ENCODE data around the gene TMC8. TPM values are rescaled to one million over a fixed set of nuclear protein-coding genes. Genes with fewer than 3 reads are reported as not detected.
"Not testable (repeated sequence)": the region's sequence is repeated elsewhere in the genome, so short reads cannot be mapped to it uniquely, and the experiment has no call there.

The TMC8 gene
- polyA plus RNA-seq: 1 to 10 TPM; 4.6 to 5.9 (median 4.9) TPM

GRCh38 chr17:78130437-78131101, at the start of gene TMC8:
Gene TMC8 (plus strand): TSS chr17:78130771. CDS start chr17:78131589, 818 bp downstream.
- no peak within 1 kb of the TSS for H3K27ac ChIP-seq (ENCODE audit: low read depth, low read length)
- 40 to 77% (median 46%) methylated on average over 10 of the region's 10 CpGs for WGBS, 3 donors

- WGBS, 3 donors: 77 to 90% (median 80%) methylated on average over 3 of the region's 3 CpGs
- no peak overlapping the region for H3K27ac ChIP-seq (ENCODE audit: low read depth, low read length)
These were observed 49.0 kb upstream of the TMC8 start for GRCh38 chr17:78081551-78081950.

- 73 to 83% (median 81%) methylated on average over 5 of the region's 5 CpGs for WGBS, 3 donors
These were observed 48.2 kb upstream of the TMC8 start for GRCh38 chr17:78082355-78082872.

GRCh38 chr17:78082988-78083387, 47.6 kb upstream of the TMC8 start:
- WGBS, 3 donors: 87 to 93% (median 92%) methylated on average over 7 of the region's 7 CpGs
- no peak overlapping the region for H3K27ac ChIP-seq (ENCODE audit: low read depth, low read length)

More at GRCh38 chr17:78082355-78082872, 48.2 kb upstream of the TMC8 start:
- not testable (repeated sequence) for H3K27ac ChIP-seq (ENCODE audit: low read depth, low read length)

- 96 to 98% (median 97%) methylated on average over 13 of the region's 13 CpGs for WGBS, 3 donors
- no peak overlapping the region for H3K27ac ChIP-seq (ENCODE audit: low read depth, low read length)
These were observed 43.8 kb upstream of the TMC8 start for GRCh38 chr17:78086740-78087139.

GRCh38 chr17:78088529-78088928, 42.0 kb upstream of the TMC8 start:
- no peak overlapping the region for H3K27ac ChIP-seq (ENCODE audit: low read depth, low read length)
- WGBS, 3 donors: 79 to 95% (median 94%) methylated on average over 1 of the region's 1 CpG

- no peak overlapping the region for H3K27ac ChIP-seq (ENCODE audit: low read depth, low read length)
- 71 to 78% (median 72%) methylated on average over 7 of the region's 7 CpGs for WGBS, 3 donors
These were observed 40.8 kb upstream of the TMC8 start for GRCh38 chr17:78089576-78090281.

GRCh38 chr17:78092794-78093324, 37.7 kb upstream of the TMC8 start:
- WGBS, 3 donors: 86 to 91% (median 86%) methylated on average over 6 of the region's 6 CpGs
- no peak overlapping the region for H3K27ac ChIP-seq (ENCODE audit: low read depth, low read length)

GRCh38 chr17:78095035-78095434, 35.5 kb upstream of the TMC8 start:
- 96 to 98% (median 96%) methylated on average over 6 of the region's 6 CpGs for WGBS, 3 donors
- H3K27ac ChIP-seq (ENCODE audit: low read depth, low read length): no peak overlapping the region

GRCh38 chr17:78096093-78096492, 34.5 kb upstream of the TMC8 start:
- 92 to 93% (median 93%) methylated on average over 9 of the region's 9 CpGs for WGBS, 3 donors
- H3K27ac ChIP-seq (ENCODE audit: low read depth, low read length): no peak overlapping the region

- 69 to 84% (median 76%) methylated on average over 5 of the region's 5 CpGs for WGBS, 3 donors
- H3K27ac ChIP-seq (ENCODE audit: low read depth, low read length): no peak overlapping the region
These were observed 29.5 kb upstream of the TMC8 start for GRCh38 chr17:78101112-78101511.

- 90 to 97% (median 97%) methylated on average over 10 of the region's 10 CpGs for WGBS, 3 donors
These were observed 29.0 kb upstream of the TMC8 start for GRCh38 chr17:78101542-78101941.

GRCh38 chr17:78103311-78103710, 27.3 kb upstream of the TMC8 start:
- WGBS, 3 donors: 27 to 82% (median 78%) methylated on average over 4 of the region's 4 CpGs
- no peak overlapping the region for H3K27ac ChIP-seq (ENCODE audit: low read depth, low read length)

More at GRCh38 chr17:78101542-78101941, 29.0 kb upstream of the TMC8 start:
- no peak overlapping the region for H3K27ac ChIP-seq (ENCODE audit: low read depth, low read length)

GRCh38 chr17:78104540-78104941, 26.0 kb upstream of the TMC8 start:
- H3K27ac ChIP-seq (ENCODE audit: low read depth, low read length): no peak overlapping the region
- 95 to 97% (median 97%) methylated on average over 28 of the region's 28 CpGs for WGBS, 3 donors

- H3K27ac ChIP-seq (ENCODE audit: low read depth, low read length): no peak overlapping the region
- WGBS, 3 donors: 86 to 89% (median 88%) methylated on average over 16 of the region's 16 CpGs
These were observed 25.5 kb upstream of the TMC8 start for GRCh38 chr17:78105101-78105500.

- no peak overlapping the region for H3K27ac ChIP-seq (ENCODE audit: low read depth, low read length)
- 77 to 88% (median 79%) methylated on average over 13 of the region's 13 CpGs for WGBS, 3 donors
These were observed 25.0 kb upstream of the TMC8 start for GRCh38 chr17:78105551-78105950.

GRCh38 chr17:78106211-78106610, 24.4 kb upstream of the TMC8 start:
- no peak overlapping the region for H3K27ac ChIP-seq (ENCODE audit: low read depth, low read length)
- 89 to 90% (median 89%) methylated on average over 15 of the region's 15 CpGs for WGBS, 3 donors

GRCh38 chr17:78107457-78107856, 23.1 kb upstream of the TMC8 start:
- 73 to 83% (median 75%) methylated on average over 10 of the region's 10 CpGs for WGBS, 3 donors
- no peak overlapping the region for H3K27ac ChIP-seq (ENCODE audit: low read depth, low read length)

GRCh38 chr17:78107976-78108725, 22.4 kb upstream of the TMC8 start:
- WGBS, 3 donors: 91 to 94% (median 91%) methylated on average over 21 of the region's 21 CpGs

More at GRCh38 chr17:78107976-78108725, 22.4 kb upstream of the TMC8 start:
- H3K27ac ChIP-seq (ENCODE audit: low read depth, low read length): no peak overlapping the region

Measured in adipose tissue (tissue), 3 donors.